ENCODE data around the gene RASA3. TPM values are rescaled to one million over a fixed set of nuclear protein-coding genes. Genes with fewer than 3 reads are reported as not detected.

RASA3 gene
- total RNA-seq, 1 donor from 2014 or later, result 25.4 TPM

DNA sequence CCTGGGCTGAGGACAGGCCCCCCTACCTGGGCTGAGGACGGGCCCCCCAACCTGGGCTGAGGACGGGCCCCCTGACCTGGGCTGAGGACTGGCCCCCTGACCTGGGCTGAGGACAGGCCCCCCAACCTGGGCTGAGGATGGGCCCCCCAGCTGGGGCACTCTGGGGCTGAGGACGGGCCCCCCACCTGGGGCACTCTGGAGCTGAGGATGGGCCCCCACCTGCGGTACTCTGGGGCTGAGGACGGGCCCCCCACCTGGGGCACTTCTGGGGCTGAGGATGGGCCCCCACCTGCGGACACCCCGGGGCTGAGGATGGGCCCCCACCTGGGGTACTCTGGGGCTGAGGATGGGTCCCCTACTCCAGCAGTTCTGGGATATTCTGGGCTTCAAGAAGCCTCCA lies 65.5 kb downstream of the RASA3 start:
- H3K4me3 ChIP-seq (ENCODE audit: low read depth, low read length), result no peak overlapping the region
- no peaks in the 10 kb centered on the region for H3K27me3 ChIP-seq (ENCODE audit: control insufficient read depth, insufficient read depth, low read length)
- H3K36me3 ChIP-seq (ENCODE audit: control insufficient read depth, insufficient read depth, low read length), result no peaks in the 10 kb centered on the region
- TF ChIP-seq, protein P1, sequence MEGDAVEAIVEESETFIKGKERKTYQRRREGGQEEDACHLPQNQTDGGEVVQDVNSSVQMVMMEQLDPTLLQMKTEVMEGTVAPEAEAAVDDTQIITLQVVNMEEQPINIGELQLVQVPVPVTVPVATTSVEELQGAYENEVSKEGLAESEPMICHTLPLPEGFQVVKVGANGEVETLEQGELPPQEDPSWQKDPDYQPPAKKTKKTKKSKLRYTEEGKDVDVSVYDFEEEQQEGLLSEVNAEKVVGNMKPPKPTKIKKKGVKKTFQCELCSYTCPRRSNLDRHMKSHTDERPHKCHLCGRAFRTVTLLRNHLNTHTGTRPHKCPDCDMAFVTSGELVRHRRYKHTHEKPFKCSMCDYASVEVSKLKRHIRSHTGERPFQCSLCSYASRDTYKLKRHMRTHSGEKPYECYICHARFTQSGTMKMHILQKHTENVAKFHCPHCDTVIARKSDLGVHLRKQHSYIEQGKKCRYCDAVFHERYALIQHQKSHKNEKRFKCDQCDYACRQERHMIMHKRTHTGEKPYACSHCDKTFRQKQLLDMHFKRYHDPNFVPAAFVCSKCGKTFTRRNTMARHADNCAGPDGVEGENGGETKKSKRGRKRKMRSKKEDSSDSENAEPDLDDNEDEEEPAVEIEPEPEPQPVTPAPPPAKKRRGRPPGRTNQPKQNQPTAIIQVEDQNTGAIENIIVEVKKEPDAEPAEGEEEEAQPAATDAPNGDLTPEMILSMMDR (IDR thresholded peaks at IDR 0.05; ENCODE audit: insufficient read depth, low read length, poor library complexity, severe bottlenecking), result no peak
- no peak for DNase-seq (ENCODE audit: low read depth)

DNA sequence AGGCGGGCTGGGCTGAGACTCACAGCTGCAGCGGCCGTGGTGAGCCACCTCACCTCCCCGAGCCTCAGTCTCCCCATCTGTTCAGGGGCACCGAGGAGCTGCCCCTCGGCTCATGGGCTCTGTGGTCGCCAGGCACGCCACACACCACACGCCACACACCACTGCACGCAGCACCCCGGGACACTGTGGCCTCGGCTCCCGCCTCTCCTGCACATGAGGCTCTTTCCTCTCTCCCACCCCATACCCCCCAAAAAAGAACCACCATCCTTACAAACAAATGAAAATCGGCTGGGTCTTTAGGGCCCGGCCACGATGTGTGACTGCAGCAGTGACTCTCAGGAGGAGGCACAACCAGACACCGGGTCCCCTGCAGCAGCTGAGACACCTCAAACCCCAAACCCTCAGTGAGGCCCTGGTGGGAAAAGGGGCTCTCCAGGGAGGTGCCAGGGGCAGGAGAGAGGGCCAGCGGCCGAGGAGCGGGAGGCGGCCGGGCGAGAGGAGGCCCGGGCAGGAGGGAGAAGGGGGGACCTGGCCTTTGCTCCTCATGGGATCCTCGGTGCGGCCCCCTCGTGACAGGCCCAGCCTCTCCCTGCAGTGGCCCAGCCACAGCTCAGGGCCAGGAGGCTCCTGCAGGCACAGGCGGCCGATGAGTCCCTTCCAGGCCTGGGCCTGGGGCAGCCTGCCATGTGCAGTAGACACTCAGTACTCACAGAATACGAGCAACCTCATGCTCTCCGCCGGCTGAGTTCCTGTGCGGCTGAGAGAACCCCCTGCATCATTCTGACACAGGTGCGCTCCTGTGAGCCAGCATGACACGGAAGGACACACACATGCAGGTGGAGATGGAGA lies 66.3 kb downstream of the RASA3 start:
- TF ChIP-seq, protein P1 (IDR thresholded peaks at IDR 0.05; ENCODE audit: insufficient read depth, low read length, poor library complexity, severe bottlenecking), result no peak
- Histone ChIP-seq H3K27me3 (ENCODE audit: control insufficient read depth, insufficient read depth, low read length) (no peaks in the 10 kb centered on the region), H3K36me3 (ENCODE audit: control insufficient read depth, insufficient read depth, low read length) (no peaks in the 10 kb centered on the region), H3K4me3 (ENCODE audit: low read depth, low read length) (no peak overlapping the region)
- DNase-seq (ENCODE audit: low read depth), result no peak

DNA sequence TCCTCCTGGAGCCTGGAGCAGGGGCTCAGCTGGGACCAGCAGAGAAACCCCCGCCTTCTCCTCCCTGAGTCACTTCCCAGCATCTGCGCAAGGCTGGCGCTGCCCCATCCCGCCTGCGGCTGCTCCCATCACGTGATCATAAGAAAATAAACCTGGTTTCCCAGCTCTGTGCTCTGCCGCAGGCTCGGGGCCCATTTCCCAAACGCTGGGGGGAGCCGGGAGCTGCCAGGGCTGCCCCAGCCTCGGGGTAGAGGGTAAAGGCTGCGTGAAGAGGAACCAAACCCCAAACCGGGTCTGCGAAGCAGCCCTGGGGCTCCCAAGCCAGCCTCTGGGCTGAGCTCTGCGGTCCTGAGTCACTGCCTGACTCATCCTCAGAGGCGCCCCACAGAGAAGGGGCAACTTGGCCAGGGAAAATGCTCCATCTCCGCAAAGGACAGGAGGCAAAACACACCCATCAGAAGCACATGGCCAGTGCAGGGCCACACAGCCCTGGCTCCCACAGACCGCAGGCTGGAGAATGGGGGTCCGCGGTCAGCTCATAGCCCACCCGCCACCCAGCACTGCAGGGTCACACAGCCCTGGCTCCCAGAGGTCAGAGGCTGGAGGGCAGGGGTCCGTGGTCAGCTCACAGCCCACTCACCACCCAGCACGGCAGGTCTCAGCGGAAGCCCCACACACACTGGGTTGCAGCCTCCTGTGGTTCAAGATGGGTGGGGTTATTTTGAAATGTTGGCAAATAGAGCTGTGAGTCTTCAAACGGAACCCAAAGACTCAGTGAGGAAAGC lies 67.1 kb downstream of the RASA3 start:
- Histone ChIP-seq H3K4me3 (ENCODE audit: low read depth, low read length) (no peak overlapping the region), H3K36me3 (ENCODE audit: control insufficient read depth, insufficient read depth, low read length) (no peaks in the 10 kb centered on the region), H3K27me3 (ENCODE audit: control insufficient read depth, insufficient read depth, low read length) (no peaks in the 10 kb centered on the region)
- peak; percentile 89 for DNase-seq (ENCODE audit: low read depth)
- TF ChIP-seq, protein P1 (IDR thresholded peaks at IDR 0.05; ENCODE audit: insufficient read depth, low read length, poor library complexity, severe bottlenecking), result no peak

DNA sequence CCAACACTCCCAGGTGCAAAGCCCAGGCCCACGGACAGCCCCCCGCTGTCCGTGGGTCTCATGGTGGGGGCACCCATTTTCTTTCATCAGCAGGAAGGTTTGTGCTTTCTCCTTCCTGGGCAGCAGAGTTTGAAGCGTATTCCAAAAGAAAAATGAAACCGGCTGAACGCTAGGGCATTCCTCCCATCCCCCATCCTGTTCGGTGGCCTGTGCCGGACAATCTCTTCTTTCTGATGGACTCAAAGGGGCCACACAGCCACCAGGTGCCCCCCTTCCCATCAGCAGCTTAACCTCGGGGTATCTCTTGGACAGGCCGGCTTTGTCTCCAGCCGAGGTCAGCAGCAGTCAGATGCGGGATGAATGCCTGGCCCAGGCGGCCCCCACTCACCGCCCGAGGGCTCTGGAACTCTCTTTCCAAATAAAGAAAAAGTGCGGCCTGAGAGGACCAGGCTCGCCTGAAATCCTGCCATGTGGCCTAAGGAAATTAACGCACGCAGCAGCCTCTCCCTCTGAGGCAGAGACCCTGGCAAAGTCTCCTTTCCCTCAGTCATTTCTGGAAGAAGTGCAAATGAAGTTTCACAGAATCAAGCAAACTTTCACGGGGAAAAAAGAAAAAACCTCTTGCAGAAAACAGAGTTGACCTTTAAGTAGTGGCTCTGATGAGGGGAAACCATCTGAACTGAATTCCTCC lies 67.8 kb downstream of the RASA3 start:
- Histone ChIP-seq H3K4me3 (ENCODE audit: low read depth, low read length) (no peak overlapping the region), H3K27me3 (ENCODE audit: control insufficient read depth, insufficient read depth, low read length) (no peaks in the 10 kb centered on the region), H3K36me3 (ENCODE audit: control insufficient read depth, insufficient read depth, low read length) (no peaks in the 10 kb centered on the region)
- TF ChIP-seq, protein P1 (IDR thresholded peaks at IDR 0.05; ENCODE audit: insufficient read depth, low read length, poor library complexity, severe bottlenecking), result no peak
- no peak for DNase-seq (ENCODE audit: low read depth)

DNA sequence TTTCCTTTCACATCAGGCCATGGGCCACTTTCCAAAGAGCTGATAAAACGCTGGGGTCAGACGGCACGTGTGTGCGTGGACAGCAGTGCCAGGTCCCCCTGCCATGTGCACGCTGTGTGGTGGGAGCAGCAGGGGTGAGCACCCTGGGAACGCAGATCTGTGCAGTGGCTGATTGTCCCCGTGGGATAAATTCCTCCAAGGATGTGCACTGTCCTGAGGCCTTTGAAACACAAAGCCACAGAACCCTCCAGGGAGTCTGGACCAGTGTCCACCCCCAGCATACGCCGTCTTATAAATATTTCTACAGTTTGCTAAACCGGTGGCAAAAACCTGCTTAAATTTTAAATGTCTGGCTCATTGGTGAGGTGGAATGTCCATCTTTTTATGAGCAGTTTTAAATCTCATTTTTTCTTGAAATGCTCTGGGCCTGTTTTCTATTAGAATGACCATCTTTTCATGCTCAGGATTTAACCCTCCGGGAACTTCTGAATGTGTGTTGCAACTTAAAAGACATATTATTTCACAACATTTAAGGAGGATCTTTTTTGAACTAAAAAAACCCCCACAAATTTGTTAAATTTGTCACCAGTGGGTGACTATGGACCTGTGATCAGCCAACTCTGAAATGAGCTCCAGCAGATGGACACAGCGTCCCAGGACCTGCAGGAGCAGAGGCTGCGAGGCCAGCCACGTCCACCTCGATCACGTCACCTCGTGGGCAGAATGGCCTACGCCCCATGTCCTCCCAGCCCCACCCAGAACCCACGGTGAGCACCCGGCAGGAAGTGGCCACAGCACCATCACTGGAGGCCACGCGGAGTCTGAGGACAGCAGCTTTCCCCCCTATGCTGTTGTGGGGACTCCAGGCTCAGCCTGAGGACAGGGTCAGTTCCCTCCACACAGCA lies 68.6 kb downstream of the RASA3 start:
- Histone ChIP-seq H3K27me3 (ENCODE audit: control insufficient read depth, insufficient read depth, low read length) (no peaks in the 10 kb centered on the region), H3K36me3 (ENCODE audit: control insufficient read depth, insufficient read depth, low read length) (no peaks in the 10 kb centered on the region), H3K4me3 (ENCODE audit: low read depth, low read length) (no peak overlapping the region)
- TF ChIP-seq, protein P1 (IDR thresholded peaks at IDR 0.05; ENCODE audit: insufficient read depth, low read length, poor library complexity, severe bottlenecking), result no peak
- no peak for DNase-seq (ENCODE audit: low read depth)
